HG03558 (cell line): ENCODE data around the gene RASA3.
"Not testable (repeated sequence)": the region's sequence is repeated elsewhere in the genome, so short reads cannot be mapped to it uniquely, and the experiment has no call there.

Source experiments
- ATAC-seq: cut with Tn5 transposase; IDR thresholded peaks from one replicate; pipeline ENCODE4 v1.9.1; 2021; ENCODE audit warnings: moderate number of reproducible peaks; ENCODE audit not compliant: unreplicated experiment; ENCODE audit errors: extremely low read depth

The RASA3 gene

DNA sequence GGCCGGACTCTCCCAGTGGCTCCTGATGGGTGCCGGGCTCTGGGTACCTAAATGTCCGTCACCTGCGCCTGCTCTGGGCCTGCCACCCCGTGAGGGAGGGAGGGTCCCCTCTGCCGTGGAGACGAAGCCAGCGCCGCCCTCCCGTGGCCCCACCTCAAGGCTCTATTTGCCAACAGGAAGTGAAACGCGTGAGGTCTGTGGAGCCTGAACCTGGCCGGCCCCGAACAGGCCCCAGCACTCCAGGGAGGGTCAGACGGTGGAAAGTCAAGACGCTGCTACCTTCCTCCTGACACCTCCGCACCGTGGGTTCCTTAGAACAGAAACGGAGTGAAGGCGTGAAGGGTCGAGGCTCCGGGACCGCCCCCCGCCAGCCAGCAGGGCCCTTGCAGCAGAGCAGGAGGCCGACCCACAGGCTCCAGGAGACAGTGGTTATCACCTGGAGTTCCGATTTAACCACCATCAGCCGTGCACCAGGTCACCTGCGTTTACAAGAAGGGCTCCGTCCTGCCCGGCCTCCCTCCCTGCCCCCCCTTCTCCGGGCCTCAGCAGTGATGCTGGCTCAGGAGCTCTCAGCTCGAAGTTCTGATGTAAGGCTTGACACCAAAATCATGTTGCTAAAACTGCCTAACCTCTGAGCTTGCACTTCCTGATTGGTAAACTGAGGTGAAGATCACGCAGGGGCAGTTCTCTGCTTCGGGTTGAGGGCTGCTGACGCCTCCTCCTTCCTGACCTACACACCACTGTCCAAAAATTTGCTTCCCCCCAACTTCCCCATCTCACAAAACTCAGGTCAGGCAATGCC, 107.6 kb downstream of the RASA3 start:
- ATAC-seq, result no peak

GRCh38 chr13:114023716-114024602, 108.5 kb downstream of the RASA3 start:
- ATAC-seq, result no peak

DNA sequence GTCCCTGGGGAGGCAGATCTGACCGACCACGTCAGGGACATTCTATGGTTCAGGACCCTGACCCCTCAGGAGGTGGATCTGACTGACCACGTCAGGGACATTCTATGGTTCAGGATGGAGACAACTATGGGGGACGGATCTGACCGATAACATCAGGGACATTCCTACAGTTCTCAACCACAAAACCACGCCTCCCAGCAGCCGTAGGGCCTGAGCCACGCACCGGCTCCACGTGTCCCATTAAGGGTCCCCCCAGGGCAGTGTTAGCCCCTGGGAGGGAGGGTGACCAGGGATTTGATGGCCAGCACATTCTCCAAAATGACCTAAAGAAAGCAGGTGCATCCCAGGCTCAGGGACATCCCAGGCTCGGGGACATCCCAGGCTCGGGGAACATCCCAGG, 109.5 kb downstream of the RASA3 start:
- ATAC-seq, result no peak

GRCh38 chr13:114022309-114022669, 110.1 kb downstream of the RASA3 start:
- ATAC-seq, result no peak

DNA sequence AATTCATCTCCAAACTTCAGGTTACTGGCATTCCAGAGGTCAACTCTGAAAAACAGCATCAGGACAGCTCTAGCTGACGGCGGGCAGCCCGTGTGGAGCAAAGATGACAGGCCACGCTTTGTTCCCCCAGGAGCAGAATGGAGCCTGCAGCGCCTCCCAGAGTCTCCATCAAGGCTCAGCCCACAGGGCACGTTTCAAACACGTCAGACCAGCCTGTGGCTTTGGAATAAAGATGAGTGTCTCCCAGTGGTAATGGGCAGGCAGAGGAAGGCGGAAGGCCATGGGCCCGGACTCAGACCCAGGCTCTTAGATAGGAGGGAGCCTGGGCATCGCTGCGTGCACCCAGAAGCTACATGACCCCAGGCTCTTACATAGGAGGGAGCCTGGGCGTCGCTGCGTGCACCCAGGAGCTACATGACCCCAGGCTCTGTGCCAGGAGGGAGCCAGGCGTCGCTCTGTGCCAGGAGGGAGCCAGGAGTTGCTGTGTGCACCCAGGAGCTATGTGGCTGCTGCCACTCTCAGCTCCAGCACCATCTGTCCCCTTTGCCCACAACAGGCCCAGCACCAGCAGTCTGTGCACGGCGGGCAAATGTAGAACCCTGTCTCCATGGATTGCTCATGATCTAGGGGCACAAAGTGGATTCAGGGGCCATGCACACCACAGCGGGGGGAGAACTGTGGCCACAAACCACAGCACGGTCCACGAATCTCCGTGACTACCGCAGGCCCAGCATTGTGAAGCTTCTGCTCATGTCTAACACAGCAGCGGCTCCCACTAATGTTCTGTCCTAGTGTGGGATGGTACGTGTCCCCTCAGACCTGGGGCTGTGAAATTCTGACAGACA, 110.7 kb downstream of the RASA3 start:
- no peak for ATAC-seq

DNA sequence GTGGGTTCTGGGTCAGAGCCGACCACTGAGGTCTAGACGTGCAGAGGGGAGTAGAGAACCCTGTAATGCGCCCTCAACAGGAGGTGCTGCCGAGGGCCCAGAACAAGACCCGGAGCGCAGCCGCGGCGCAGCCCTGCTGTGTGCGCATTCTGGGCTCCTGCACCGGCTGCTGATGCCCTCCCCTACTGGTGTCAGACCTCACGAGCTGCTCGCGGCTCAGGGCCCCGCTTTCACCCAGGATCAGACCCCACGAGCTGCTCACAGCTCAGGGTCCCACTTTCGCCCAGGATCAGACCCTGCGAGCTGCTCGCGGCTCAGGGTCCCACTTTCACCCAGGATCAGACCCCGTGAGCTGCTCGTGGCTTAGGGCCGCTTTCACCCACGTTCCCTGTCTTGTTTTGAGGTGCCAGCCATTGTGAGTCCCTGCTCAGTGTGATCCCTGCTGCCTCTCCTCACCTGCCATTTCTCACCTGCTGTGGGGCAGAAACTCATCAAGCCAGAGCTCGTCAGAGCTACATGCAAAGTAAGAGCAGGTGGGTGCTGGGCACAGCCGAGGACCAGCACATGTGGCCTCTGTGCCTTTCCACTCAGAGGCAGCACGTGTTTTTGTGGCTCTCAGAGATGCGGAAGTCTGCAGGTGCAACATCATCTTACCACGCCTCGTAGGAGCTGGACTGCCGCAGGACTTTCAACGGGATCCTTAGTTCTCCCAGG, 111.5 kb downstream of the RASA3 start:
- ATAC-seq, result no peak

DNA sequence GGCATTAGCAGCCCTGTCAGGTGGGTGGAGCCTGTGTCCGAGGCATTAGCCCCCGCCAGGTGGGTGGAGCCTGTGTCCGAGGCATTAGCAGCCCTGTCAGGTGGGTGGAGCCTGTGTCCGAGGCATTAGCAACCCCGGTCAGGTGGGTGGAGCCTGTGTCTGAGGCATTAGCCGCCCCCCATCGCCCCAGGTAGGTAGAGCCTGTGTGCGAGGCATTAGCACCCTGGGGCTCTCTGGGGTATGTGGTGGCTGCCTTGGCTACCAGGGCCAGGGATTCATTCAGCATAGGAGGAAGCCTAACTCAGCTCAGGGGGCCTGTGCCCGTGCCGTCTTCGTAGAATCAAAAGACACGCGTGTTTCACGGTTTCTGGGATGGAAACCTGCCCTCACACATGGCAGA, 112.3 kb downstream of the RASA3 start:
- not testable (repeated sequence) for ATAC-seq

DNA sequence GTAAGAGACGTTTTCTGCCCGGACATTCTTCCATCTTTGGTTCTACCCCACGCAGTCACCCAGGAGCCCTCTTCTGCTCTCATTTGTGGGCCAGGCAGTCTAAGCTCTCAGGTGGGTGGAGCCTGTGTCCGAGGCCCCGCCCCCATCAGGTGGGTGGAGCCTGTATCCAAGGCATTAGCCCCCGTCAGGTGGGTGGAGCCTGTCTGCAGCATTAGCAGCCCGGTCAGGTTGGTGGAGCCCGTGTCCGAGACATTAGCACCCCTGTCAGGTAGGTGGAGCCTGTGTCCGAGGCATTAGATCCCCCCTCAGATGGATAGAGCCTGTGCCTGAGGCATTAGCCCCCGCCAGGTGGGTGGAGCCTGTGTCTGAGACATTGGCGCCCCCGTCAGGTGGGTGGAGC, 113.1 kb downstream of the RASA3 start:
- ATAC-seq, result no peak

DNA sequence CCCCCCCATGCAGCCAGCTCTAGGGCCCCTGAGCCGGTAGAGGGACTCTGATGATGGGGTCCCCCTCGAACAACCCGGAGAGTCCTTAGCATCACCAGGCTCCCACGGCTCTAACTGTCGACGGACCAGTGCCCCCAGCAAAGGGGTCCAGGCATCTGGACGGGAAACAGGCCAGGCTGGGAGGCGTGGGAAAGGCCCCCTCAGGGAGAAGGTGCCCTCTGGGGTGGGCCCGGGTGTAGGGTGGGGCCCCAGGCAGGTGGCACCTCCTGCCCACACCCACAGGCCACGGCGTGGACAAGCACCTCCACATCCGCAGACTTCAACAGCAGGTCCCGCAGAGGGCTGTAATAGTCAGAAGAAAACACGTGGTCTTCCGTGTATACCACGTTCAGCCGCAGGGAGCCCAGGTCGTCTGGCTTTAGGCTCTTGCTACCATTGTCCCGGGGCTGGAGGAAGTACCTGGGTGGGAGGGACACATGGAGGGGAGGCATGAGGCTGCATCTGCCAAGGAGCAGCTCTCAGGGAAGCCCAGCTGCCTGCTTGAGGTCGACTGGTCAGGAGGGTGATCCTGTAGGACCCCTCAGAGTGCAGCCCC, 113.9 kb downstream of the RASA3 start:
- ATAC-seq, result no peak

GRCh38 chr13:114017966-114018365, 114.5 kb downstream of the RASA3 start:
- ATAC-seq, result no peak

GRCh38 chr13:114017028-114017630, 115.3 kb downstream of the RASA3 start:
- no peak for ATAC-seq

GRCh38 chr13:114016321-114017027, 115.9 kb downstream of the RASA3 start:
- no peak for ATAC-seq

DNA sequence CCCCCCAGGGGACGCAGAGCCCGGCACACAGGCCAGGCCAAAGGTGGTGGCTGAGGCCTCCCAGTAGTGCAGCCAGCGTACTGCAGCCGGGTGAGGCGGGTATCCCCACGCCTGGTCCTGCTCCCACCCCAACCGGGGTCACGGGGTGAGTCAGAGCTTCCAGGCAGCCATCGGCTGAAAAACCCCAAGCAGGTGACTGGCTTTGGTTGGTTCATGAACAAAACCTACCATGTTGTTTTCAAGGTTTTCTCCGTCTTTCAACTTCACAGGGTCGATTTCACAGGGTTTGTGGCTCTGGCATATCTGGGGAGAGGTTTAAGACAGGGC, 116.5 kb downstream of the RASA3 start:
- no peak for ATAC-seq

- no peak for ATAC-seq
Measured at GRCh38 chr13:114015111-114015968, 117.1 kb downstream of the RASA3 start.

DNA sequence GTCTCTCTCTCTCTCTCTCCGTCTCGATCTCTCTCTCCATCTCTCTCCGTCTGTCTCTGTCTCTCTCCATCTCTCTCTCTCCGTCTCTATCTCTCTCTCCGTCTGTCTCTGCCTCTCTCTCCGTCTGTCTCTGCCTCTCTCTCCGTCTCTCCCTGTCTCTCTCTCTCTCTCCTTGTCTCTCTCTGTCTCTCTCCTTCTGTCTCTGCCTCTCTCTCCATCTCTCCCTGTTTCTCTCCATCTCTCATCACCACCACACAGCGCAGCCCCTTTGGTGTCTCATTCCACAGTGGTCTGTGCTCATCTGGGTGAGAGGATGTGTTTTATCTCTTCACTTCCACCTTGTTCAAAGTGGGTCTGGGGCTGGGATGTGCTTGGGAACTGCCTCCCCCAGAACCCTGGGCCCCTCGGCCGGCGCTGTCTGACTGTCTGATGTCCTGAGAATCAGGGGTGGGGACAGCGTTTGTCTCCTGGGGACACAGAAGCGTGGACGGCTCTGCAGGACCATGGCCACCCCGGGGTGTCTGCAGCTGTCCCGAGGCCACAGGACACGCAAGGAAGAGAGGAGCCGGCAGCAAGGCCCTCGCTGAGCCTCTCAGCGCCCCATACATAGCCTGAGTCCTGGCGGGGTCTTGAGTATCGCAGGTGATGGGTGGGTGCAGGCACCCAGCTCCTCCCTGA, 118.3 kb downstream of the RASA3 start:
- no peak for ATAC-seq

GRCh38 chr13:114013336-114013735, 119.1 kb downstream of the RASA3 start:
- ATAC-seq, result no peak

- ATAC-seq, result no peak
Measured at GRCh38 chr13:114012921-114013320, 119.5 kb downstream of the RASA3 start.
